ENCODE results near the gene TNNI3K.

GRCh38 chr1:74236440-74236839, 1.3 kb downstream of the TNNI3K start:
- TF ChIP-seq CTCF (IDR thresholded peaks at IDR 0.05): no peak
- no peak for TF ChIP-seq POLR2A (IDR thresholded peaks at IDR 0.05)
